ENCODE results near the gene NFATC2. TPM values are rescaled to one million over a fixed set of nuclear protein-coding genes. Genes with fewer than 3 reads are reported as not detected.

NFATC2 gene
- total RNA-seq, 4 donors from 2014 or later, result 5.7 to 36.4 (median 12.0) TPM

GRCh38 chr20:51535075-51535386 is 7.5 kb downstream of the NFATC2 start:
- Histone ChIP-seq H3K4me3 (no peak overlapping the region), H3K9me3 (no peaks in the 10 kb centered on the region), H3K27me3 (no peaks in the 10 kb centered on the region), H3K36me3 (no peaks in the 10 kb centered on the region), H3K27ac (no peak overlapping the region), H3K4me1 (no peaks in the 10 kb centered on the region)
- intact Hi-C loops (cut with DNase I; ENCODE audit: low total_unique reads), result no loop called here
- no peak for DNase-seq
- TF ChIP-seq, protein P1, sequence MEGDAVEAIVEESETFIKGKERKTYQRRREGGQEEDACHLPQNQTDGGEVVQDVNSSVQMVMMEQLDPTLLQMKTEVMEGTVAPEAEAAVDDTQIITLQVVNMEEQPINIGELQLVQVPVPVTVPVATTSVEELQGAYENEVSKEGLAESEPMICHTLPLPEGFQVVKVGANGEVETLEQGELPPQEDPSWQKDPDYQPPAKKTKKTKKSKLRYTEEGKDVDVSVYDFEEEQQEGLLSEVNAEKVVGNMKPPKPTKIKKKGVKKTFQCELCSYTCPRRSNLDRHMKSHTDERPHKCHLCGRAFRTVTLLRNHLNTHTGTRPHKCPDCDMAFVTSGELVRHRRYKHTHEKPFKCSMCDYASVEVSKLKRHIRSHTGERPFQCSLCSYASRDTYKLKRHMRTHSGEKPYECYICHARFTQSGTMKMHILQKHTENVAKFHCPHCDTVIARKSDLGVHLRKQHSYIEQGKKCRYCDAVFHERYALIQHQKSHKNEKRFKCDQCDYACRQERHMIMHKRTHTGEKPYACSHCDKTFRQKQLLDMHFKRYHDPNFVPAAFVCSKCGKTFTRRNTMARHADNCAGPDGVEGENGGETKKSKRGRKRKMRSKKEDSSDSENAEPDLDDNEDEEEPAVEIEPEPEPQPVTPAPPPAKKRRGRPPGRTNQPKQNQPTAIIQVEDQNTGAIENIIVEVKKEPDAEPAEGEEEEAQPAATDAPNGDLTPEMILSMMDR (IDR thresholded peaks at IDR 0.05), result no peak
- TF ChIP-seq POLR2A (IDR thresholded peaks at IDR 0.05), result no peak

DNA sequence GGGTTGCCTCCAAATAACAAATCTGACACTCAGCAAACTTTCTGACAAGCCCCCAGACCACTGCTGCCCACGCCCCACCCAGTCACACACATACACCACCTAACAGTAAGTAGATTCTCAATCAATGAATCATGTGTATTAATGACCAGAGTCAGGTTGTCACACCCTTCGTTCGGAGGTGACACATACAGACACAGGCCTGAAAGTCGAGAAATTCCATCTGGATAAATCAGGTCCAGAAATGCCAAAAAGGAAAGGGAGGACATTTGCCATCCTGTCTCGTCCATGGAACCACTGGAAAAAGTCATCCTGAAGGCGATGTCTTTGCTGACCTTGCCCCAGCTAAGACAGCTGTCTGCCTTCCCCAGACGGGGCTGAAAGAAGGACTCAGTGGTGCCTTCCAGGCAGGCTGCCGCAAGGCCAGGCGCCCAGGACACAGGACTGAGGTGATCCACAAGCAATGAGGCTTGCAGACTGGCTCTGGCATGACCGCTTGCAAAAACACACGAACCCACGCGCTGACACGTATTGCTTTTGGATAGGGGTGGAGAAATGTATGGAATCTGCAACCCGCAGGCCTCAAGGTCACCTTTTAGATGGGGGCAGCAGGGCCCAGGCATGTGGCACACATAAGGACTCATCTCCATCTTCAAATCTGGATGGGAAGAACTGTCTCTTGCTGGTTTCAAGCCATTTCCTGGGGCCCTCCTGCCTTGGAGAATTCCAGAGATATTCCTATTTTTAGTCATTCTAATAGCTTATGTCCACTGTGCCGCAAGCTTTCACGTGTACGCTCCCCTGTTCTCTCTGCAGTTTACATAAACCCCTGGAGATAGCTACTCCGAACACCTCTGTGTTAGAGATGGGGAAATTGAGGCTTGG is 9.0 kb downstream of the NFATC2 start:
- intact Hi-C loops (cut with DNase I; ENCODE audit: low total_unique reads), result no loop called here
- H3K36me3 ChIP-seq, result no peaks in the 10 kb centered on the region
- TF ChIP-seq, protein P1 (IDR thresholded peaks at IDR 0.05), result no peak
- no peak for TF ChIP-seq POLR2A (IDR thresholded peaks at IDR 0.05)
- no peaks in the 10 kb centered on the region for H3K27me3 ChIP-seq
- no peak for DNase-seq
- no peaks in the 10 kb centered on the region for H3K9me3 ChIP-seq
- peaks cover 0 to 4% of the 10 kb centered on the region in 2 donors for H3K4me1 ChIP-seq
- no peak overlapping the region for H3K4me3 ChIP-seq
- no peak overlapping the region for H3K27ac ChIP-seq

DNA sequence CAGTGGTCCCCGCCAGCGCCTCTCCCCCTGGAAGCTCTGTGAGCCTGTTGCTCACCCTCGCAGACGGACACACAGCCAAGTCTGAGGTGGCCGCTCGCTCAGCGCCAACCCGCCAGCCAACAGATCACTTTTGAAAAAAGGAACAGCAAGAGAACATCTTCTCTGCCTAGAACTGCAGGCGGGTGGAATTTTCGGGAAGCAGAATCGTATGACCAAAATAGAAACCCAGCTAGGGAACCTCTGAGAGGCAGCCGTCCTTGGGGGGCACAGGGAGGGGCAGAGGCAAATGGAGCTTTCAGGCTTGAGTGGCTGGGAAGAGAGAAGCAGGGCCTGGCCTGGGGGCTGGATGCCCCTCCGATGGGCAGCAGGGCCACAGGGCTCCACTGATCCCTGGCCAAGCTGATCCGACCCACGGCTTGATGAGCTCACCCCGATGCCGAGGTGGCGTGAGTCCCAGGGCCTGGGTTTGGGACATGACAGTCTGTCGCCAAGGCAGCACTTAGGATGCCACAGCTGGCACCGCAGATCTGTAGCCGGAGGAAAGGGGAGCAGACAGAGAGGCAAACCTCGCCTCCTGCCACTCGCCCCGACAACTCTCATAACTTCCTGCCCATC is 9.8 kb downstream of the NFATC2 start:
- Histone ChIP-seq H3K4me1 (peaks cover 0 to 4% of the 10 kb centered on the region in 2 donors), H3K27ac (peak overlapping the region; percentile 18 to 27), H3K27me3 (no peaks in the 10 kb centered on the region), H3K9me3 (no peaks in the 10 kb centered on the region), H3K4me3 (no peak overlapping the region), H3K36me3 (no peaks in the 10 kb centered on the region)
- DNase-seq, result no peak
- TF ChIP-seq POLR2A (IDR thresholded peaks at IDR 0.05), result no peak
- TF ChIP-seq, protein P1 (IDR thresholded peaks at IDR 0.05), result no peak
- intact Hi-C loops (cut with DNase I; ENCODE audit: low total_unique reads), result no loop called here

DNA sequence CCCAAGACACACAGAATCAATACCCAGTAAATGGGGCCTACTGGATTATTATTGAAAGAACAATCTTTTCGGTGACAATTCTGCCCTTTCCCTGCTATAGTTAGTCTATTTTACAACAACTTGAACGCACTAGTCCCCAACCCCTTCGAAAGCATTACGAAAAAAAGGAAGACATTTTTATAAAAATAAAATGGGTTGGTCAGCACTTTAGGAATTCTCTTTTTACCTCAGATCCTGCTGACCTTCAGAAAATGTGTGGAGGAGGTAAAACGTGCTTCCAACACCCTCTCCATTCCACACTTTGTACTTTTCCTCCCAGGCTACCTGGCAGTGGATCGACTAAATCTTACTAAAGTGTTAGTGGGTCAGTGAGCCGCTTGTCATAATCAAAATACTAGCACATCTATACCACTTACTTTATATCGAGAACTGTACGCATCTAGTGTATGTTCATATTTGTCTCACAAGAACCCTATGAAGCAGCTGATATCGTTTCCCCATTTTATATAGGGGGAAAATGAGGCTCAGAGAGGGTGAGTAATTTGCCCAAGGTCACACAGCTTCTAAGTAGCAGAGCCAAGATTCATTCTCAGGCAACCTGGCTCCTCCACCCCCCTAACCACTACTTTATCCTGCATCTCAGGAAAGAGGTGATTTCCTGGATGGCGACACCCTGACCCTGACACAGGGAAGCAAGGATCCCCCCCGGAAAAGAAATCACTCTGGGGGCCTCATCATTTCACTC is 10.6 kb downstream of the NFATC2 start:
- Histone ChIP-seq H3K9me3 (no peaks in the 10 kb centered on the region), H3K4me3 (no peak overlapping the region), H3K27ac (peak overlapping the region; percentile 18 to 27), H3K27me3 (no peaks in the 10 kb centered on the region), H3K36me3 (no peaks in the 10 kb centered on the region), H3K4me1 (peaks cover 0 to 4% of the 10 kb centered on the region in 2 donors)
- DNase-seq, result no peak
- no peak for TF ChIP-seq POLR2A (IDR thresholded peaks at IDR 0.05)
- intact Hi-C loops (cut with DNase I; ENCODE audit: low total_unique reads), result no loop called here

GRCh38 chr20:51531141-51531710 is 11.3 kb downstream of the NFATC2 start:
- H3K36me3 ChIP-seq, result no peaks in the 10 kb centered on the region
- intact Hi-C loops (cut with DNase I; ENCODE audit: low total_unique reads), result no loop called here
- TF ChIP-seq POLR2A (IDR thresholded peaks at IDR 0.05), result no peak
- TF ChIP-seq, protein P1 (IDR thresholded peaks at IDR 0.05), result no peak
- peaks cover 0 to 4% of the 10 kb centered on the region in 2 donors for H3K4me1 ChIP-seq
- H3K4me3 ChIP-seq, result no peak overlapping the region
- no peaks in the 10 kb centered on the region for H3K9me3 ChIP-seq
- no peak overlapping the region for H3K27ac ChIP-seq
- no peaks in the 10 kb centered on the region for H3K27me3 ChIP-seq
- DNase-seq, result no peak

Data from uterus (tissue), 4 donors.